K562 (cell line): Measurements from ENCODE around the gene FAM171A2. TPM values are rescaled to one million over a fixed set of nuclear protein-coding genes. Genes with fewer than 3 reads are reported as not detected.

Source experiments
- E2F5 ChIP-seq: sonication (generic); formaldehyde crosslinking; IDR thresholded peaks from 2 replicates; pipeline ENCODE4 v1.8.0; 2022; ENCODE audit warnings: mild to moderate bottlenecking, missing genetic modification reagents
- ZNF511 ChIP-seq: sonication (generic); formaldehyde crosslinking; IDR thresholded peaks from 2 replicates; pipeline ENCODE4 v1.8.0; 2022; ENCODE audit warnings: mild to moderate bottlenecking, missing genetic modification reagents
- polyA plus RNA-seq, 8 experiments: library from polyadenylated mRNA; depleted of rRNA in 4 of 8; stranded (reverse) in 5 of 8; unstranded in 3 of 8; fragments of >200 nt; fragmentation: Nextera tagmentation in 2 of 8; fragmentation: Illumina TruSeq in 1 of 8; extraction: Ambion mirVana in 2 of 8; extraction: Trizol in 1 of 8; gene quantifications; 2 replicates each; pipeline versions ENCODE4 v1.2.1 to v1.2.3, GENCODE V29; 2011 to 2014; ENCODE audit warnings: inconsistent platforms in 1 of 8, missing spikeins in 1 of 8
- total RNA-seq, 7 experiments: library from RNA; depleted of rRNA in 6 of 7; stranded (reverse); fragments of >200 nt in 6 of 7; fragmentation: Illumina TruSeq in 2 of 7; extraction: Trizol in 2 of 7; gene quantifications; 2 replicates each; pipeline versions ENCODE4 v1.2.1 to v1.2.3, GENCODE V29; 2011 to 2021; ENCODE audit warnings: low replicate concordance in 1 of 7
- TF ChIP-seq, protein P1 (sequence below), 2 experiments: fragments of 450-650 bp in 1 of 2; sonication (generic) in 1 of 2; formaldehyde crosslinking in 1 of 2; IDR thresholded peaks; 2 replicates each; pipeline versions ENCODE4 v1.7.1 to v1.9.0; 2016 to 2022; ENCODE audit warnings: inconsistent platforms in 1 of 2, mild to moderate bottlenecking in 1 of 2, missing genetic modification reagents in 1 of 2

The FAM171A2 gene
- total and polyA plus RNA-seq, 9 of the 15 experiments (the other 6 are each of a cell fraction or from before 2014, with no cell fraction given), result 0.10 to 10.2 (median 2.0) TPM; not detected in 1

DNA sequence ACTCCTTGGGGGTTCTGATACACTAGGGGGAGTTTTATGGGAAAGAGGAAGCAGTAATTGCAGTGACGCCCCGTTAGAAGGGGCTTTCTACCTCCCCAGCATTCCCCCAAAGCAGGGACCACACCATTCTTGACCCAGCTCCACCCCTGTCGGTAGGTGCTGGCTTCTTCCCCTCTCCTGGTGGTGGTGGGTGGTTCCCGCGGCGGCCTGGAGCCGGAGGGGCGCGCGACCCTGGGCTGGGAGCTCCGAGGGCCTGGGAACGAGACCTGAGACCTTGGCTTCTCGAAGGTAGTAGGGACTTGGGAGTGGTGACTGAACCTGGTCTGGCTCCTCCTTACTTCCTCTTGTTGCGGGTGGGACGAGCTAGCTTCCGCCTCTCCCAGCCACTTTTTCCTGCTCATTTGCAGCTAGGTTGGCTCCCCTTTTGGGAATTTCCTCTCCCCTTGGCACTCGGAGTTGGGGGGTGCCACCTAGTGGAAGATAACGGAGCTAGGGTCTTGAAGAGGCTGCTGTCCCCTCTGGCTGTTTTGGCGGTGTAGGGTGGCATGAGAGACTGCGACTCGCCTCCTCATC is 18.1 kb downstream of the FAM171A2 start (continued):
- TF ChIP-seq ZNF511 (0 out of 2 replicates have a peak, but pooled peaks have one; percentile 10), E2F5 (CRISPR knock-in tag) (0 out of 2 replicates have a peak, but pooled peaks have one; percentile 46)
- TF ChIP-seq, protein P1, sequence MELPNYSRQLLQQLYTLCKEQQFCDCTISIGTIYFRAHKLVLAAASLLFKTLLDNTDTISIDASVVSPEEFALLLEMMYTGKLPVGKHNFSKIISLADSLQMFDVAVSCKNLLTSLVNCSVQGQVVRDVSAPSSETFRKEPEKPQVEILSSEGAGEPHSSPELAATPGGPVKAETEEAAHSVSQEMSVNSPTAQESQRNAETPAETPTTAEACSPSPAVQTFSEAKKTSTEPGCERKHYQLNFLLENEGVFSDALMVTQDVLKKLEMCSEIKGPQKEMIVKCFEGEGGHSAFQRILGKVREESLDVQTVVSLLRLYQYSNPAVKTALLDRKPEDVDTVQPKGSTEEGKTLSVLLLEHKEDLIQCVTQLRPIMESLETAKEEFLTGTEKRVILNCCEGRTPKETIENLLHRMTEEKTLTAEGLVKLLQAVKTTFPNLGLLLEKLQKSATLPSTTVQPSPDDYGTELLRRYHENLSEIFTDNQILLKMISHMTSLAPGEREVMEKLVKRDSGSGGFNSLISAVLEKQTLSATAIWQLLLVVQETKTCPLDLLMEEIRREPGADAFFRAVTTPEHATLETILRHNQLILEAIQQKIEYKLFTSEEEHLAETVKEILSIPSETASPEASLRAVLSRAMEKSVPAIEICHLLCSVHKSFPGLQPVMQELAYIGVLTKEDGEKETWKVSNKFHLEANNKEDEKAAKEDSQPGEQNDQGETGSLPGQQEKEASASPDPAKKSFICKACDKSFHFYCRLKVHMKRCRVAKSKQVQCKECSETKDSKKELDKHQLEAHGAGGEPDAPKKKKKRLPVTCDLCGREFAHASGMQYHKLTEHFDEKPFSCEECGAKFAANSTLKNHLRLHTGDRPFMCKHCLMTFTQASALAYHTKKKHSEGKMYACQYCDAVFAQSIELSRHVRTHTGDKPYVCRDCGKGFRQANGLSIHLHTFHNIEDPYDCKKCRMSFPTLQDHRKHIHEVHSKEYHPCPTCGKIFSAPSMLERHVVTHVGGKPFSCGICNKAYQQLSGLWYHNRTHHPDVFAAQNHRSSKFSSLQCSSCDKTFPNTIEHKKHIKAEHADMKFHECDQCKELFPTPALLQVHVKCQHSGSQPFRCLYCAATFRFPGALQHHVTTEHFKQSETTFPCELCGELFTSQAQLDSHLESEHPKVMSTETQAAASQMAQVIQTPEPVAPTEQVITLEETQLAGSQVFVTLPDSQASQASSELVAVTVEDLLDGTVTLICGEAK (IDR thresholded peaks at IDR 0.05), result peak; percentile 32; the same call in 1 of the 2 replicates
- TF ChIP-seq, protein P1 (CRISPR knock-in tag; IDR thresholded peaks at IDR 0.05), result no peak
